ENCODE results near the gene RAPGEF1.

RAPGEF1 gene

GRCh38 chr9:131676431-131676972 lies 63.4 kb downstream of the RAPGEF1 start:
- Histone ChIP-seq H3F3A (ENCODE audit: insufficient read depth, low read length) (peaks cover 45% of the 10 kb centered on the region), H3K4me1 (ENCODE audit: low read length) (peaks cover 54% of the 10 kb centered on the region), H3K4me2 (ENCODE audit: low read depth, low read length) (peak overlapping the region; percentile 93), H3K36me3 (replicated peaks; ENCODE audit: insufficient read depth, low read length) (no peaks in the 10 kb centered on the region), H3K9me2 (replicated peaks; ENCODE audit: insufficient read depth, low read length) (no peaks in the 10 kb centered on the region), H3K9me3 (replicated peaks; ENCODE audit: insufficient read depth, low read length) (no peaks in the 10 kb centered on the region), H2AFZ (ENCODE audit: low read length) (no peak overlapping the region), H4K20me1 (ENCODE audit: insufficient read depth, low read length) (no peaks in the 10 kb centered on the region), H3K4me3 (ENCODE audit: low read length) (peak overlapping the region; percentile 56), H3K79me2 (ENCODE audit: low read length) (peaks cover 82% of the 10 kb centered on the region), H3K27ac (ENCODE audit: low read length) (peak overlapping the region; percentile 99), H3K9ac (ENCODE audit: low read length) (peak overlapping the region; percentile 92), H3K27me3 (replicated peaks; ENCODE audit: insufficient read depth, low read length) (no peaks in the 10 kb centered on the region)
- TF ChIP-seq EZH2 (optimal IDR thresholded peaks at IDR 0.05; ENCODE audit: low read depth, low read length) (no peak), EZH2phosphoT487 (IDR thresholded peaks at IDR 0.05; ENCODE audit: low read length) (no peak), CTCF (IDR thresholded peaks at IDR 0.05; ENCODE audit: low read length) (no peak)
- DNase-seq: peak; percentile 96

GRCh38 chr9:131675437-131676022 lies 64.3 kb downstream of the RAPGEF1 start:
- H3K27me3 ChIP-seq (replicated peaks; ENCODE audit: insufficient read depth, low read length): no peaks in the 10 kb centered on the region
- H3K4me1 ChIP-seq (ENCODE audit: low read length): peaks cover 54% of the 10 kb centered on the region
- peaks cover 82% of the 10 kb centered on the region for H3K79me2 ChIP-seq (ENCODE audit: low read length)
- peak overlapping the region; percentile 99 for H3K27ac ChIP-seq (ENCODE audit: low read length)
- no peaks in the 10 kb centered on the region for H3K36me3 ChIP-seq (replicated peaks; ENCODE audit: insufficient read depth, low read length)
- peaks cover 45% of the 10 kb centered on the region for H3F3A ChIP-seq (ENCODE audit: insufficient read depth, low read length)
- H3K9me3 ChIP-seq (replicated peaks; ENCODE audit: insufficient read depth, low read length): no peaks in the 10 kb centered on the region
- no peaks in the 10 kb centered on the region for H4K20me1 ChIP-seq (ENCODE audit: insufficient read depth, low read length)
- peak; percentile 15 for DNase-seq
- peak overlapping the region; percentile 92 for H3K9ac ChIP-seq (ENCODE audit: low read length)
- H3K4me3 ChIP-seq (ENCODE audit: low read length): peak overlapping the region; percentile 56
- H2AFZ ChIP-seq (ENCODE audit: low read length): no peak overlapping the region
- no peaks in the 10 kb centered on the region for H3K9me2 ChIP-seq (replicated peaks; ENCODE audit: insufficient read depth, low read length)
- TF ChIP-seq CTCF (IDR thresholded peaks at IDR 0.05; ENCODE audit: low read length) (no peak), EZH2 (optimal IDR thresholded peaks at IDR 0.05; ENCODE audit: low read depth, low read length) (no peak), EZH2phosphoT487 (IDR thresholded peaks at IDR 0.05; ENCODE audit: low read length) (no peak)
- H3K4me2 ChIP-seq (ENCODE audit: low read depth, low read length): peak overlapping the region; percentile 93

- no peaks in the 10 kb centered on the region for H3K27me3 ChIP-seq (replicated peaks; ENCODE audit: insufficient read depth, low read length)
- H2AFZ ChIP-seq (ENCODE audit: low read length): no peak overlapping the region
- peak overlapping the region; percentile 99 for H3K27ac ChIP-seq (ENCODE audit: low read length)
- no peak for TF ChIP-seq CTCF (IDR thresholded peaks at IDR 0.05; ENCODE audit: low read length)
- TF ChIP-seq EZH2 (optimal IDR thresholded peaks at IDR 0.05; ENCODE audit: low read depth, low read length): no peak
- TF ChIP-seq EZH2phosphoT487 (IDR thresholded peaks at IDR 0.05; ENCODE audit: low read length): no peak
- H3K9me2 ChIP-seq (replicated peaks; ENCODE audit: insufficient read depth, low read length): no peaks in the 10 kb centered on the region
- H3K9ac ChIP-seq (ENCODE audit: low read length): peak overlapping the region; percentile 92
- DNase-seq: peak; percentile 36
- H3K4me2 ChIP-seq (ENCODE audit: low read depth, low read length): peak overlapping the region; percentile 93
- peaks cover 48% of the 10 kb centered on the region for H3K4me1 ChIP-seq (ENCODE audit: low read length)
- peak overlapping the region; percentile 56 for H3K4me3 ChIP-seq (ENCODE audit: low read length)
- H3F3A ChIP-seq (ENCODE audit: insufficient read depth, low read length): peaks cover 41% of the 10 kb centered on the region
- H3K36me3 ChIP-seq (replicated peaks; ENCODE audit: insufficient read depth, low read length): no peaks in the 10 kb centered on the region
- peaks cover 82% of the 10 kb centered on the region for H3K79me2 ChIP-seq (ENCODE audit: low read length)
- no peaks in the 10 kb centered on the region for H4K20me1 ChIP-seq (ENCODE audit: insufficient read depth, low read length)
- no peaks in the 10 kb centered on the region for H3K9me3 ChIP-seq (replicated peaks; ENCODE audit: insufficient read depth, low read length)
Measured at GRCh38 chr9:131674425-131675421, 65.2 kb downstream of the RAPGEF1 start.
